HG03432 (cell line): ENCODE measurements around the gene NXF1.
A peak's percentile ranks its signal among the peaks of the same experiment; 100 is the strongest.
"Not testable (repeated sequence)": the region's sequence is repeated elsewhere in the genome, so short reads cannot be mapped to it uniquely, and the experiment has no call there.

Experiments
- ATAC-seq: cut with Tn5 transposase; IDR thresholded peaks from one replicate; pipeline ENCODE4 v1.9.1; 2021; ENCODE audit warnings: mild to moderate bottlenecking, moderate library complexity; ENCODE audit not compliant: unreplicated experiment

NXF1 gene

GRCh38 chr11:62788991-62789390, 16.2 kb downstream of the NXF1 start:
- ATAC-seq = no peak

DNA sequence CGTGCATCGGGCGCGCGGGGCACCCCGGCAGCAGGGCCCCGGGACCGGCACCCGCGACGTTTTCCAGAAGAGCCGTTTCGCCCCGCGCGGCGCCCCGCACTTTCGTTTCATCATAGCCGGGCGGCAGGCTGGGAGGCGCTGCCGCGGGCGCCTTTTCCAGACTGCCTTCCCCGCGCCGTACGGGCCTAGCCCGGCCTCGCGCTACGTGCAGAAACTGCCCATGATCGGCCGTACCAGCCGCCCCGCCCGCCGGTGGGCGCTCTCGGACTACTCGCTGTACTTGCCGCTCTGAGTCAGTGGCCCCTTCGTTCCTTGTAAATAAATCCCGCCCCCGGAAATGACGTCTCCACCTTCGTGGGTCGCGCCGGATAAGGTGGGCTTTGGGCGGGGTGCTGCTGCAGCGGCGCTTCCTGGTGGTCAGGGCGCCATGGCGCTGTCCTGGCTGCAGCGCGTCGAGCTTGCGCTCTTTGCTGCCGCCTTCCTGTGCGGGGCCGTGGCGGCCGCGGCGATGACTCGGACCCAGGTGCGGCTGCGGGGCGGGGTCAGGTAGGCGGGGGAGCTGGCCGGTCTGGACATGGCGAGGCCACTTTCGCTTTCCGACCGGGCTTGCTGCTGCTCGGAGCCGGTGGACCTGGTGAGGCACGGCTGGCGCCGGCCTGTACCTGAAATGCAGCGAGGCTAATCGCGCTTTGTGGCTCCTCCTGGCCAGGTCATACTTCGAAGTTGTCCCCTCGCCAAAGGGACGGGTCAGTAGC, 18.1 kb downstream of the NXF1 start, which contains the start of gene TMEM179B:
Gene TMEM179B, plus strand, starts transcription at position 398 of the 755 bp plus-strand sequence. Its CDS starts 30 bp downstream, at position 428.
- peak; percentile 69 for ATAC-seq

DNA sequence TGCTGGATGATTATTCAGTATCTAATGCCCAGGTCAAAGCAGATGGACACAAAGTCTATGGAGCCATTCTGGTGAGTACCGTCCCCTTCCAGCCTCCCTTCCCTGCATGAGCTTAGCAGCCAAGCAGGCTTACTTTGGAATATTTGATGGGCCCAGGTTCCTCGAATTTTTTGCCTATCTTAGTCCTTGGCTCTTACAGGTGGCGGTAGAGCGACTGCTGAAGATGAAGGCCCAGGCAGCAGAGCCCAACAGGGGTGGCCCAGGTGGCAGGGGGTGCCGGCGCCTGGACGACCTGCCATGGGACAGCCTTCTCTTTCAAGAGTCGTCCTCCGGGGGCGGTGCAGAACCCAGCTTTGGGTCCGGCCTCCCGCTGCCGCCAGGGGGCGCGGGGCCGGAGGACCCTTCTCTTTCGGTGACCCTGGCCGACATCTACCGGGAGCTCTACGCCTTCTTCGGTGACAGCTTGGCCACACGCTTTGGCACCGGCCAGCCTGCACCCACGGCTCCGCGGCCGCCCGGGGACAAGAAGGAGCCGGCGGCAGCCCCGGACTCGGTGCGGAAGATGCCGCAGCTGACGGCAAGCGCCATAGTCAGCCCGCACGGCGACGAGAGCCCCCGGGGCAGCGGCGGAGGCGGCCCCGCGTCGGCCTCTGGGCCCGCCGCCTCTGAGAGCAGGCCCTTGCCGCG, 18.8 kb downstream of the NXF1 start:
- ATAC-seq = peak; percentile 78

DNA sequence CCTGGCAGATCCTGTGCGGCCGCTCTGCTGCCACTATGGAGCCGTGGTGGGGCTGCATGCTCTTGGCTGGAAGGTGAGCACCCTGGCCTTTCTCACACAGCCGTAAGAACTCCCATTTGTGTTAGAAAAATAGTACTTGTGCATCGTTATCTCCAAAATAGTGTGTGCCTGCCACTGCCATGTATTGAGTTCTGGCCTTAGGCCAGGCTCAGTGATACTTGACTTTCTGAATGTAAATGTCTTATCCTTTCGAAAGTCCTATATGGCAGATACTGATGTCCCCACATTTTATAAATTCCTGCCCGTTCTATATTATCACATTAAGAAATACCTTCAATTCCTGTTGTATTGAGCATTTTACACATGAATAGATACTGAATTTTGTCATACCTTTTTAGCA, 22.5 kb downstream of the NXF1 start:
- ATAC-seq = no peak

DNA sequence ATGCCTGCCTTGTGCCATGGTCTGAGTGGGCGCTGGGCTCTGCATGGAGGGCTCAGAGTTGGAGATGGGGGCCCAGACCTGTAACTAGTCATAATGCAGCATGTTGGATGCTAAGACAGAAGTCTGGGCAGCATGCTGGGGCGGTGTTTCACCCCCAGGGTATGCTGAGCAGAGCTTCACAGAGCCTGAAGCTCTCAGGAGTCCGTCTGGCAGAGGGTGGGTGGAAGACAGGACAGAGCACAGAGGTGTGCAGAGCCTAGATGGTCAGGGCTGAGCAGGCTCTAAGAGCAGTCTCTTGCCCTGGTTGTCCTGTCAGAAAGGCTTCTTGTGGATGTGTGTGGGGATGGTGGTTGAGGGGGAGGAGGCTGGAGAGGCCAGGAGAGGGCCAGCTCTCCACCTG, 26.8 kb downstream of the NXF1 start:
- ATAC-seq = no peak

GRCh38 chr11:62777389-62777788, 27.9 kb downstream of the NXF1 start:
- no peak for ATAC-seq

DNA sequence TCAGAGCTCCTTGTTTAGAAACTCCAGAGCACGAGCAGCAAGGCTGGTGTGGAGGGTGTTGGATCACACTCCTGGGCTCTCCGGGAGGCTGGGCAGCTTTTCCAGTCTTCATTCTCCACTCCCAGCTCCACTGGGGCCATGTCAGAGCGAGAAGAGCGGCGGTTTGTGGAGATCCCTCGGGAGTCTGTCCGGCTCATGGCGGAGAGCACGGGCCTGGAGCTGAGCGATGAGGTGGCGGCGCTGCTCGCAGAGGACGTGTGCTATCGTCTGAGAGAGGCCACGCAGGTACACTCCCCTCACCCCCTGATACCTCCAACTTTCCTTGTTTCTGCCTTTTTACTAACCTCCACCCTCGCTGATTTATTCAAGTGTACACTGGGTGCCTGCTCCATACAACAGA, 29.6 kb downstream of the NXF1 start:
- no peak for ATAC-seq

DNA sequence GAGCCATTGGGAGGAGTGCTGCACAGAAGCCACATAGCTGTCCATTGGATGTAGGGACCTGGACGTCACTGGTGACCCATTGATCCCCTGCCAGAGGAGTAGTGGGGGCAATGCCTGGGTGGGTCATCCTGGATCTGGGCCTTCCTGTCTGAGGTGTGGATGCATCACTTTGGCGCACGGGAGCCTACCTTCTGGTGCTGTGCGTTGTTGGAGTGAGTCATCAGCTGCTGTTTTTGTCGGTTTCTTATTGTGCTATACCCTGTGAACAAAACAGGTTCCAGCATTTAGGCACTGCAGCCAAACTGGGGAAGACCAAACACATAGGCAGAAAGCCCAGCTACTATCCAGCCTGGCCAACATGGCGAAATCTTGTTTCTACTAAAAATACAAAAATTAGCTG, 30.8 kb downstream of the NXF1 start:
- no peak for ATAC-seq

DNA sequence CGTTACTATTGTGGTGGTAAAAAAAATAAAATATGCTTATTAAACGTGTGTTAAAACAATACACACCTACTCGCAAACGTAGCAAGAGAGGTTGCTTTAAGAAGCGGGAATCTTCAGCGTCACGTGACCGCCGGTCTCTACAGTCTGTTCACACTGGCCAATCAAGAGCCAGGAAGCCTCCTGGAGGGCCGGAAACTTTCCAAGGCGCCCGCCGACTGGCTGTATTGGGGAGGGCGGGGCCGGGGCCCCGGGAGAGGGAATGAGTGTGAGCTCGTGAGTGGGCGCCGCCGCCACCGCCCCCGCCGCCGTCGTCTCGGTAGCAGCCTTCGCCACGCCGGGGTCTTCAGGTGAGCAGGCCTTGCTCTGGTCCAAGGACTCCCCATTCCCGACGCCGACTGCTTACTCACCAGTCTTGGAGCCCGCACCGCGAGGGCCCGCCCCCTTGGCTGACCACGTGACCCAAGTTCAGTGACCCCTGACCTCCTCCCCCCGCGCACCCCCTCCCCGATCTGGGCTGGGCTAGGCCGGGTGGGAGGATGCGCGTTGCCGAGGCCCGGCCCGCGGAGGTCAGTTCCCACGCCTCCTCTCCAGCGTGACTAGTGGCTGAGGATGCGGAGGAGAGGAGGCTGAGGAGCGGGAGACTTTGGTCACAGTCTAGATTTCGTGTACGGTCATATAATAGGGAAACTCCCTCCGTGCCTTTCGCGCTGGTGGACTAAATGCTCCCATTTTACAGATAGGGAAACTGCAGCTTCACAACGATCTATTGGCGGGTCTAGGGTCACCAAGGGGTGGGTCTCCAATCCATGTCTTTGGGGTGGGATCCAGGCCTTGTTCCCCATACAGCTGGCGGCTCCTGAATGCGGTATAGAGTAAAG, 33.9 kb downstream of the NXF1 start, which contains the start of gene TAF6L:
Gene TAF6L, plus strand, starts transcription at position 253 of the 878 bp plus-strand sequence. CDS start 4,388 bp downstream, outside the sequence.
- peak; percentile 82 for ATAC-seq

- ATAC-seq = peak; percentile 9
These were observed 34.5 kb downstream of the NXF1 start for GRCh38 chr11:62770778-62771143.

GRCh38 chr11:62760867-62761227, 44.4 kb downstream of the NXF1 start:
- not testable (repeated sequence) for ATAC-seq

- ATAC-seq = no peak
These were observed 47.1 kb downstream of the NXF1 start for GRCh38 chr11:62757846-62758788.

DNA sequence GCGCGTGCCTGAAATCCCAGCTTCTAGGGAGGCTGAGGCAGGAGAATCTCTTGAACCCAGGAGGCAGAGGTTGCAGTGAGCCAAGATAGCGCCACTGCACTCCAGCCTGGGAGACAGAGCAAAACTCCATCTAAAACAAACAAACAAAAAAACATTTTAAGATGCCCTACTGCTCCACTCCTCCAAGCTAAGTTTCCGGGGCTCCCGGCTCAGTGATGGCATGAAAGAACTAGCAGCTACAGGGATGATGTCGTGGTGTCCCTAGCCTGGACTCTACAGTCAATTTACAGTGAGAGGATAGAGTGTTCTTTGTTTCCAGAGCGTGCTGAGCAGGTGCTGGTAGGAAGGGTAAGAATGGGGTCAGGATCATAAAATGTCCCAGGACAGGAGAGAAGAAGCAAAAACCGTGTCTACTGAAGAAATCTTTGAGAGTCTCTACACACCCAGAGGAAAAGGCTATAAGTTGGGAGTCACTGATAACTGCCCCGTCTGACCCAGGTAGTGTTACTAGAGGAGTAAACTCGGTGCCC, 50.1 kb downstream of the NXF1 start:
- ATAC-seq = no peak

DNA sequence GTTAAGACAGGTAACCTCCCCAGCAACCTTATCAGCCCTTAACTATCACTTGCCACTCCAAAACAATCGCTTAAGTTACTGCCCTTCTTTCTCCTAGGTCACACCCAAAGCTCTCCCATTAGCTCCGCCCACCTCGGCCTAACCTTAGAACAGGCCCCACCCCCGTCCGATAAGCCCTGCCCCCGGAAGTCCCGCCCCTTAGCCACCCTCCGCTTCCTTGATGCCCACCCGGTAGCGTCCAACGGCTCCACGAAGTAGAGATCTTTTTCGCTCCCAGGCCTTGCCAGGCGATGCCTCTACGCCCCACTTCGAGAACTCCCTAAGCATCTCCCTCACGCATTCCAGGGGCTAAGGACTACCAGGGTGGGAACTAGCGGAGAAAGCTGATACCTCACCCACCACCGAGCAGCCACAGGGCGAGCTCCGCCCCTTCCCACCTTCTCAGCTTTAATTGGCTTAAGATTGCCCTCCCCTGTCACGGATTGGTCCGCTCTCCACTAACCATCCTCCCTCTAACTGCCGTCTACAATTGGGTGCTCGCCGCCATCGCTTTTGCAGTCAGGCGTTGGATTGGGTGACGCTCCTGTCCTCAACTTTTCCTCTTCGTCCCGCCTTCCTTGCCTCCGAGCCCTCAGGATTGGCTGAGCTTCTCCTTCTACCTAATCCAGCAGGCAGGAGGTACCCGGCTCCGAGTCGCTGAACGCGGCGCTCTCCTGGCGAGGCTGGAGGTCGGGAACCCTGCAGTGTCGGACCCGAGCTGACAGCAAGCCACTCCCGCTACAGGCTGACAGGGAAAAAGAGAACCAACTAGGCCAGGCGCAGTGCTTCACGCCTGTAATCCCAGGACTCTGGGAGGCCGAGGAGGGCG, 51.3 kb downstream of the NXF1 start, which contains the start of gene ZBTB3:
Gene ZBTB3, minus strand, starts transcription at position 425 of the 868 bp plus-strand sequence. CDS start 496 bp downstream, outside the sequence.
- peak; percentile 94 for ATAC-seq

DNA sequence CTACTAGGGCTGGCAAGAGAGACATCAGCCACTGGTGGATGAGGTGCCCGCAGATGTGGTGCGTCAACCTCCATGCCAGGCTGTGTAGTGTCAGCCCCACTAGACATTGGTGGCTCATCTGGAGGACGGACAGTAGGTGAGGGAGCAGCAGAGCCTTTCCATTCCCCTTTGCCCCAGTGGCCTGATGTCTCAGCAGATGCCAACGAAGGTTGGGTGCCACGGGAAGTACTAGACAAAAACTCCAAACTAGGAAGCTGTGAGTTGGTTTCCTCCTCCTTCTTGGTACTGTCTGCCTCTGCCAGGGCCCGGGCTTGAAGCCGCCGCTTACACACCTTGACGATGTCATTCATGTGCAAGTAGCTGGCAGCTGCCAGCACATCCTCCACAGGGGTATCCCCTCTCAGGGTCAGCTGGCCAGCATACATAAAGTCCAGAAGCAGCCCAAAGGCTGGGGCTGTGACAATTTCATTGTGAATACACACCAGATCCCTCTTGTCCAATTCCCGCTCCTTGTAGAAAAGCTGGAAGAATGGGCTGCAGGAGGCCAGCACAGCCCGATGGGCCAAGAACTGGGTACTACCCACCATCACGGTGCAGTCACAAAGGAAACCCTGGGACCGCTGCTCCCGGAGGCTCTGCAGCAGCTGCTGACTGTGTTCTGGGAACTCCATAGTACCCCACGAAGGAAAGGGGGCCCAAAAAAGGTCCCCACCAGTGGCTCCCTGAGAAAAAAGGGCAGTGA, 52.1 kb downstream of the NXF1 start:
- ATAC-seq = peak; percentile 1

DNA sequence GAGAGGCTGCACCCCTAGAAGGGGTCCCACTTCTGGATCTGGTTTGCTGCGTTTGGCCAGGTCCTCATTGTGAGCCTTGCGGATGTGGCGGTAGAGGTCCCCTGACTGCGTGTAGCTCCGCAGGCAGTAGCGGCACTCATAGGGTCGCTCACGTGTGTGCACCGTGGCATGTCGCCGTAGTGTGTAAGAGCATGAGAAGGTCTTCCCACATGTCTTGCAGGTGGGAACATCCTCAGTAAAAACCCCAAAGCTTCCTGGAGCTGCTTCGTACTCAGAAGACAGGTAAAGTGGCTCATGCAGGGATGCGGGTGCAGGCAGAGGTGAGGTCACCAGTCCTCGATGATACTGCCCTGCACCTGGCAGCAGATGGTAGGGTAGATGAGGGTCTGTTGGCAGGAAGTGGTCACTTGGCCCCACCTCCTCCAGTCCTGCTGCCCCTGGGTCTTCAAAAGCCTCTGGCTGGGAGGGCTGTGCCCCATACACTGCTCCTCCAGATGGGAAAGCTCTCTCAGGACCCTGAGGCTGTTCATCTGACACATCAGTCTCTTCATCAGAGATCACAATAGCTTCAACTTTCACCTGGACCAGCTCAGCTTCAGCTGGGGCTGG, 53.0 kb downstream of the NXF1 start:
- ATAC-seq = no peak

DNA sequence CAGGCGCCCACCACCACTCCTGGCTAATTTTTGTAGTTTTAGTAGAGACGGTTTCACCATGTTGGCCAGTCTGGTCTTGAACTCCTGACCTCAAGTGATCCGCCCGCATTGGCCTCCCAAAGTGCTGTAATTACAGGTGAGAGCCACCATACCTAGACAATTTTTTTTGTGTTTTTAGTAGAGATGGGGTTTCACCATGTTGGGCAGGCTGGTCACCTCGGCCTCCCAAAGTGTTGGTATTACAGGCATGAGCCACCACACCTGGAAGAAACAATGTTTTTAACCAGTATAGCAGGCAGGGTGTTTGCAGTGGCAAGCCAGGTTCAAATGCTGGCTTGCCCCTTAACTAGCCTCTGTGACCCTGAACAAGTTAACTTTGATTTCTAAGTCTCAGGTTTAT, 55.3 kb downstream of the NXF1 start:
- ATAC-seq = not testable (repeated sequence)
